ENCODE data around the gene RSBN1.
"Not testable (repeated sequence)": the region's sequence is repeated elsewhere in the genome, so short reads cannot be mapped to it uniquely, and the experiment has no call there.

Gene RSBN1

DNA sequence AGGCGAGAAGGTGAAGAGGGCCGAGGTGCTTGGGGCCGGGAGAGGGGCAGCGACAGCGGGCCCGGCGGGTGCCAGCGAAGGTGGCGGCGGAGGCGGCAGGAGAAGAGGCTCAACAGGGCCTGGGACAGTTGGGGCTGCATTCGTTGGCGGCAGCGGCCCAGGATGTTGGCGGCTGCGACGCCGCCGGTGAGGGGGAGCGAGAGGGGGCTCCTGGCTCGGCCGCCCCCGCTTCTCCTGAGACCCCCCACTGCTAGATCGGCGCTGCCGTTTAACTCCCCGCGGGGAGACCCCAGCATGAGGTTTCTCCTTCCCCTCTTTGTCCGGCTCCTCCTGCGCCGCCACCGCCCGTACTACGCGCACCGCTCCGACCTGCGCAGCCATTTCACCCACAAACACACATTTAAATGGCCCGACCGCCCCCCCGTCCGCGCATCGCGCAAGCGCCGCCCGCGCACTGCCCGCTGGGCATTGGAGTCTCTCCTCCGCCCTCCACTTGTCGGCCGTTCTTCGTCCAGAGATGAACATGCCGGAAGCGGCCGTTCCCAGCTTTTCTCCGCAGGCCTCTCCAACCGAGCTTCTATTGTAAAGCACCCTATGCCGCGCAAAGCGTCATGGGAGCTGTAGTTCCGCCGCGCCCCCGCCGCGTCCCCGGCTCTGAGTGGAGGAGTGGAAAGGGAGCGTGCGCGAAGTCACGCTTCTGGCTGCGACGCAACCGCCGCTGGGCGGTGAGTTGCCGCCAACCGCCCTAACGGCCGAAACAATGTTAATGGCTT, at the start of gene RSBN1:
RSBN1 (minus strand) TSS at position 589 of the 773 bp plus-strand sequence; CDS start at position 525, 64 bp downstream.
- DNase-seq (ENCODE audit: low read depth in 2 of 2): peak; percentile 95

DNA sequence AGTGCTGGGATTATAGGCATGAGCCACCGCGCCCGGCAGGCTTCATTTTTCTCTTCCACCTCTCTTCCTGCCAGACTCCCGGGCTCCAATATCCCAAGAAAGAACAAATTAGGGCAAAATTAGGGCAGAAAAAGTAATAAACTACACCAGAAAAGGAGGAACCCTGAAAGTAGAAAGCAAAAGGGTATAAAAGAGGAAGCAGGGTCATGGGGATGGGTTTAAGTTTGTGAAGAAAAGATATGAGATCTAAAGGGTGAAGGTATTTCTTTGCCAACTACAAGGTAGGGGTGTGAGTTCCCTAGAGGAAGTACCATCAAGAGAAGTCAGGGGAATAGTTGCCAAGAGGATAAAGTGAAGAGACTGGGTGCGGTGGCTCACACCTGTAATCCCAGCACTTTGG, 49.4 kb upstream of the RSBN1 start:
- DNase-seq (ENCODE audit: low read depth in 2 of 2): no peak

- no peak for DNase-seq (ENCODE audit: low read depth in 2 of 2)
Observed at GRCh38 chr1:113860891-113861290, 48.6 kb upstream of the RSBN1 start.

DNA sequence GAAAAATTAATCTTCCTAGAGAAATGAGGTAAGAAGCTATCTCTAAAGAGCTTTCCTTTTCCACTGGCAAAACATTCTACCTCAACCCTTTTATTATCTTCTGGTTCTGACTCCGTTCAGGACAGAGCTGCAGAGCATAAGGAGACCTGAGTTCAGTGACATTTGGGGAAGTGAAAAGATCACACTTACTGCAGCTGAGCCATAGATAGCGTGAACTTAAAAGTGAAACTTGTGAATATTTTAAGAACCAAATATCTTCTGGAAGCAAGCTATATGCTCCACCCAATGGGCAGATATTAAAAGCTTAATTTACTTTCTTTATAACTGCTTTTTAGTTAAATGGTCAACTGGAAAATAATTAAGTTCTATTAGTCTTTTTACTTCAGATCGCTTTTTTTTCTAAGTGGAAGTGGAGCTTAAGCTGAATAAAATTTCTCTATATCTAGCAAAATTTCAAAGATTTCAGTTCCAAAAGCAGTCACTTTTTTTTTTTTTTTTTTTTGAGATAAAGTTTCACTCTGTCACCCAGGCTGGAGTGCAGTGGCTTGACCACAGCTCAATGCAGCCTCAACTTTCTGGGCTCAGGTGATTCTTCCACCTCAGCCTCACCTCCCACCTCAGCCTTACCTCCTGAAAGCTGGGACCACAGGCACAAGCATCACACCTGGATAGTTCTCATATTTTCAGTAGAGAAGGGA, 47.4 kb upstream of the RSBN1 start:
- no peak for DNase-seq (ENCODE audit: low read depth in 2 of 2)

- DNase-seq (ENCODE audit: low read depth in 2 of 2): no peak
Observed at GRCh38 chr1:113858982-113859381, 46.7 kb upstream of the RSBN1 start.

DNA sequence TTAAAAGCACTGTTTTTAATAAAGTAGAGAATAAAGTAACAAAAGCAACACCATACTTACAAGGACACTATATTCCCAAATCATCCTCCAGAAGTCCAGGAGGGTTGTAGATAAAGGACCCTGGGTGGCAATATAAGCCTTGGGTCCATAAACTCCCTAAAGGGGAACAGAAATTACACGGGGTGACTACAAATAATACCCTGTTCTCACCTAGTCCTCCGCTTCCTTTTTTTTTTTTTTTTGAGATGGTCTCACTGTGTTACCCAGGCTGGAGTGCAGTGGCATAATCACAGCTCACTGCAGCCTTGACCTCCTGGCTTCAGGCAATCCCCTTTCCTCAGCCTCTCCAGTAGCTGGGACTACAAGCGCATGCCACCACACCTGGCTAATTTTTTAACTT, 46.1 kb upstream of the RSBN1 start:
- DNase-seq (ENCODE audit: low read depth in 2 of 2): no peak

GRCh38 chr1:113857776-113858175, 45.5 kb upstream of the RSBN1 start:
- DNase-seq (ENCODE audit: low read depth in 2 of 2): no peak

- DNase-seq (ENCODE audit: low read depth in 2 of 2): no peak
Observed at GRCh38 chr1:113856401-113856790, 44.1 kb upstream of the RSBN1 start.

DNA sequence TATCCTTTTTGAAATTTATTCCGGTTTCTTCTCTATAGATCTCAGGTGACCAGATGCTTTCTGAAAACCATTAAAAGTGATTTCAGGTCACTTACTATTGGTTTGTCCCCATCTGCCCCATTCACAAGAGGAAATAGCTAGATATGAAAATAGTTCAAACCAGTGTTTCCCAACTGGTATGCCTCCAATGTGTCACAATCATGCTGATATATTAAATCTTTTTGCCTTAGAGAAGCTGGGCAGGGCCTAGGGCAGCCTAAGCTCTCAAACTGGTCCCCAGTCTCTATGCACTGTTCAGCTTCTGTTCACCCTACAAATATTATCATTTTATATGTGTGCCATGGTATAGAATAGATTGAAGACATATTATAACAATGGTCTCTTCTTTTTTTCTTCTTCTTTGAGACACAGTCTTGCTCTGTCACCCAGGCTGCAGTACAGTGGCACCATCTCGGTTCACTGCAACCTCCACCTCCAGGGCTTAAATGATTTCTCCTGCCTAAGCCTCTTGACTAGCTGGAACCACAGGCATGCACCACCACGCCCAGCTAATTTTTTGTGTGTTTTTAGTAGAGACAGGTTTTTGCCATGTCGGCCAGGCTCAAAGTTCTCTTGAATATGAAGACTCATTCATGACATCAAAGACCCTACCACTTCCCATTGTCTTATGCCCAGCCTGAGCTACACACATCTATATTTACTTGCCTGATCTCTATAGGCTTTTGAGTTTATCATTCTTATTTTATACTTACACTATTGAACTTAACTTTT, 43.5 kb upstream of the RSBN1 start:
- DNase-seq (ENCODE audit: low read depth in 2 of 2): no peak

DNA sequence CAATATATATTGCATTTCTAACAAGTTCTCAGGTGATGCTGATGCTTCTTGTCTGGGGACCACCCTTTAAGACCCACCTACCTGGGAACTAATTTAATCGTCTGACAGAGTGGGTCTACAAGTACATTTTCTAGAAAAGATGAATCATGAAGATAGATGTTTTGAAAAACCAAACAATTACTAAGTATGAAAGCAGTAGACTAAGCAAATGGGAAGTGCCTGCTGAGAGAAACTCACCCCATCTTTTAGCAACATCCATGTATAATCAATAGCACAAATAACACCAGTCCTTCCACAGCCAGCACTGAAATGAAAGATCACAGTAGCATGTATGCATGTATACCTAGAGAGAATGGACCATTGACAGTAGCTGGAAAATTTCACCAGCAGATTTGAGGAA, 42.0 kb upstream of the RSBN1 start:
- no peak for DNase-seq (ENCODE audit: low read depth in 2 of 2)

DNA sequence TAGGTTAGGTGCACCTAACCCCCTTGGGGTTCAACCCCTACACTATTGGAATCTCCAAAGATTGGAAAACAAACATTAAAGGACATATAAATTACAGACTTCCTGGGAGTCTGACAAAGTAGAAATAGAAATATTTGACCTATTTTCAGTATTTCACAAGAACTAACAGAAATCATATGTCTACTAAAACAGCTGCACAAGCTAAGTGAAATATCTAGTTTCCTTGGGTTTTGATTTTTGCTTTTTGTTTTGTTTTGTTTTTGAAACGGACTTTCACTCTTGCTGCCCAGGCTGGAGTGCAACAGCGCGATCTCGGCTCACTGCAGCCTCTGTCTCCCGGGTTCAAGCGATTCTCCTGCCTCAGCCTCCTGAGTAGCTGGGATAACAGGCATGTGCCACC, 40.4 kb upstream of the RSBN1 start:
- DNase-seq (ENCODE audit: low read depth in 2 of 2): not testable (repeated sequence)

DNA sequence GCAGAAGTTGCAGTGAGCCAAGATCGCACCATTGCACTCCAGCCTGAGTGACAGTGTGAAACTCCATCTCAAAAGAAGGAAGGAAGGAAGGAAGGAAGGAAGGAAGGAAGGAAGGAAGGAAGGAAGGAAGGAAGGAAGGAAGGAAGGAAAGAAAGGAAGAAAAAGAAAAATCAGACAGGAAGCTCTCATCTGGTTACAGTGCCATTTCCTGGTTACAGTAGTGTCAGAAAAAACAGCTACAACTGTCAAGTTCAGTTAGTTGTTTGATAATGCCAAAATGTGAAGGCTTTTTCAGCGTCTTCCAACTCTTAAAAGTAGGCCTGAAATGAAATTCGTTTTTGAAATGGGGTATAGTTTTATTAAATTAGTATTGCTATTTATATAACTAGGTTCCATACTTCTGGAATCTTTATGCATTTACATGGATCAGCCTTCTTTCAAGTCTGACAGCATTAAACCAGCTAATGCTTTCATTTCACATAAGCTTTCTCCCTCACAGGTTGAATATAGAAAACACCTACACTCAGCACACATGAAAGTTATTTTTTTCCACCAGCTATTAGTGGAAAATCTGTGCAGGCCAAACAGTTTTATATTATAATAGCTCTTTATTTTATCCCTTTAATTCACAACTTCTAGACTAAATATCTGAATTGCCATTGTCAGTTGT, 38.0 kb upstream of the RSBN1 start:
- no peak for DNase-seq (ENCODE audit: low read depth in 2 of 2)

DNA sequence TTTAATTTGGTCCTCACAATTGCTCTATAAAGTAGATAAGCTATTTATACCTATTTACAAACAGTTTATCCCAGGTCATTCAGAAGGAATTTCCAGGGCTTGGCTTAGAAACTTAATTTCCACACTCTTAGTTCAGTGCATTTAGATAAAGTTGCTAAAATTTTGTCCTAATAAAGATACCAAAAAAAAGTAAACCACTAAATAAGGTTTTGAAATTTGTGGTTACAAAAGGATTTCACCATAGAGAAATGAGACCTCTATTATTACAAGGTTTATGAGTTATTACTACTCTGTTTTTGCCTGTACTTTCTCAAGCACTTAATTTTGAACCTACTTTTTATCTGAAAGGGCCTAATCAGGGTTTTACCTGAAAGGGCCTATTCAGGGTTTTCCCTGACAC, 36.8 kb upstream of the RSBN1 start:
- DNase-seq (ENCODE audit: low read depth in 2 of 2): no peak

DNA sequence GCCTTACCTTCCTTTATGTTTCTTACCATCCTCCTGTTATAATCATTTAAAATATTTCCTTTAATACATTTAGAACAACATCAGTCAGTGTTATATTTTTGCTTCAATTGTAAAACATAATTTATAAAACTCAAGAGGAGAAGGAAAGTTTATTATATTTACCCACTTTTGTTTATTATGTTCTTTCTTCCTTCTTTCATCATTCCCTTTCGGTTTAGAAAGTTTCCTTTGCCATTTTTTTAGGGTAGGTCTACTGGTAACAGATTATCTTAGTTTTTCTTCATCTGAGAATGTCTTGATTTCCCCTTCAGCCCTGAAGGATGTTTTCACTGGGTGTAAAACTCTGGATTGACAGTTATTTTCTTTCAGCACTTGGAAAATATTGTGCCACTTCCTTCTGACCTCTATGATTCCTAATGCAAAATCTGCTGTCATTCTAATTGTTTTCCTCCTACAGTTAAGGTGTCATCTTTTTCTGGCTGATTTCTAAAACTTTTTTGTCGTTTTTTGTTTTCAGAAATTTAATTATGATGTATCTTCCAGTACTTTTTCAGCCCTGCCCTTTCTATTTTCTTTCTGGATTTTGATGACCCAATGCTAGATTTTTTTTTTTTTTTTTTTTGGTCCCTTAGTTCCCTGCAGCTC, 34.2 kb upstream of the RSBN1 start:
- no peak for DNase-seq (ENCODE audit: low read depth in 2 of 2)

GRCh38 chr1:113836534-113836933, 24.3 kb upstream of the RSBN1 start:
- DNase-seq (ENCODE audit: low read depth in 2 of 2): no peak

- no peak for DNase-seq (ENCODE audit: low read depth in 2 of 2)
Observed at GRCh38 chr1:113835686-113836290, 23.5 kb upstream of the RSBN1 start.

GRCh38 chr1:113834716-113835115, 22.4 kb upstream of the RSBN1 start:
- no peak for DNase-seq (ENCODE audit: low read depth in 2 of 2)

- no peak for DNase-seq (ENCODE audit: low read depth in 2 of 2)
Observed at GRCh38 chr1:113830039-113830438, 17.8 kb upstream of the RSBN1 start.

DNA sequence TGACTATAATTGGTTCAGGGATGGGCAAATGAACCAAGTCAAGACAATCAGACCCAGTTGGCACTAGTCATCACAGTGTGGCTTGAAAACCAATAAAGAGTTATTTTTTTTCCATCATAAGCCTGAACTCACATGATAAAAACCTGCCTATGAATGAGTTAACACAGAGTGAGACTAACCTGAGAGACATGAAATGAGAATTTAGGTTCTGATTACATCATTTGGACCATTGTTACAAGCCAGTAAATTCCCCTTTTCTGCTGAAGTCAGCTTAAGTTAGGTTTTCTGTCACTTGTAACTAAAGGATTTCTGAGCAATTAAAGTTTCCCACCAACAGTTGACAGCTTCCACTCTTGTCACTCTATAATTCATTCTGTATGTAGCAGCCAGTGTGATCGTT, 9.6 kb upstream of the RSBN1 start:
- no peak for DNase-seq (ENCODE audit: low read depth in 2 of 2)

DNA sequence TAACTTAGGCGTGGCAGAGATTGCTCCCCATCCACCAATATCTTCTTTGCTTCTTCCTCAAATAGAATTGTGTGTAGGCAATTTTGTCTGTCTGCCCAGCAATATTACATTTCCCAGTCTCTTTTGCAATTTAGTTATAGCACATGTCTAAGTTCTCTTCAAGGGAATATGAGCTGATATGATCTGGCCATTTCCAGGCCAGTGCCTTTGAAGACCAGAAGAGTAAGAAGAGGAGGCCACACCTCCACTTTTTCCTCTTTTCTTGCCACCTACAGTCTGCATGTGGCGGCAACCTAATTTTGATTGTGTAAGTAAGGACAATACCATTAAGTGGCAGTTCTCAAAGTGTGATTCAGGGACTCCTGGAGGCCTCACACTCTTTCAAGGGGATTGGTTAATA, 6.3 kb upstream of the RSBN1 start:
- DNase-seq (ENCODE audit: low read depth in 2 of 2): no peak

- DNase-seq (ENCODE audit: low read depth in 2 of 2): no peak
Observed at GRCh38 chr1:113813218-113813617, 942 bp upstream of the RSBN1 start.
